ENCODE results near the gene SYNJ2BP. TPM values are rescaled to one million over a fixed set of nuclear protein-coding genes. Genes with fewer than 3 reads are reported as not detected.

The SYNJ2BP gene
- total and polyA plus RNA-seq, 2 of the 13 experiments (the other 11 are each of a cell fraction or from before 2014, with no cell fraction given) = 18.1 to 28.6 TPM

DNA sequence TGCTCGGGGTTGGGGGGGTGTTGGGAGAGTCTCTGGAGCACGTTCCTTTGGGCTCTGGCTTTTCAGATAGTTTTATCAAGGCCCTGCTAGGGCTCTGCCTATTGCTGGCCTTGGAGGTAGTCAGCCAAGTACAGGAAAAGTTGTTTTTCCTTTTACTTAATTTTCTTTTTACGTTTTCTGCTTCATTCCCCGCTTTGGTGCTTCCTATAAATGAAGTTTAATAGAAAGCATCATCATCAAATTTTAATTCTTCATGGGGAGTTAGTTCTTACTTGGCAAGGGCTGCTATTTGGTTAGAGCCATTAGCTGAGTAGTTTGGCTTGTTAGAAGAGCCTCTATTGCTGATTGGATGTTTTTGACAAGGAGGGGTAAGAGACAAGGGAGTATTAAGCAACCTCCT, 20.0 kb upstream of the SYNJ2BP start (continued):
- TF ChIP-seq ZNF274 (CRISPR knock-in tag; IDR thresholded peaks at IDR 0.05) (no peak), RBAK (CRISPR knock-in tag; IDR thresholded peaks at IDR 0.05) (no peak), ZNF232 (CRISPR knock-in tag; IDR thresholded peaks at IDR 0.05; ENCODE audit: borderline replicate concordance) (no peak), ZNF598 (CRISPR knock-in tag; IDR thresholded peaks at IDR 0.05; ENCODE audit: borderline replicate concordance) (no peak), PRMT3 (CRISPR knock-in tag; IDR thresholded peaks at IDR 0.05; ENCODE audit: borderline replicate concordance, low read depth) (no peak), HMGA1 (CRISPR knock-in tag; conservative IDR thresholded peaks at IDR 0.05) (no peak), ZNF256 (CRISPR knock-in tag; conservative IDR thresholded peaks at IDR 0.05) (no peak)
- TF ChIP-seq, protein P1, sequence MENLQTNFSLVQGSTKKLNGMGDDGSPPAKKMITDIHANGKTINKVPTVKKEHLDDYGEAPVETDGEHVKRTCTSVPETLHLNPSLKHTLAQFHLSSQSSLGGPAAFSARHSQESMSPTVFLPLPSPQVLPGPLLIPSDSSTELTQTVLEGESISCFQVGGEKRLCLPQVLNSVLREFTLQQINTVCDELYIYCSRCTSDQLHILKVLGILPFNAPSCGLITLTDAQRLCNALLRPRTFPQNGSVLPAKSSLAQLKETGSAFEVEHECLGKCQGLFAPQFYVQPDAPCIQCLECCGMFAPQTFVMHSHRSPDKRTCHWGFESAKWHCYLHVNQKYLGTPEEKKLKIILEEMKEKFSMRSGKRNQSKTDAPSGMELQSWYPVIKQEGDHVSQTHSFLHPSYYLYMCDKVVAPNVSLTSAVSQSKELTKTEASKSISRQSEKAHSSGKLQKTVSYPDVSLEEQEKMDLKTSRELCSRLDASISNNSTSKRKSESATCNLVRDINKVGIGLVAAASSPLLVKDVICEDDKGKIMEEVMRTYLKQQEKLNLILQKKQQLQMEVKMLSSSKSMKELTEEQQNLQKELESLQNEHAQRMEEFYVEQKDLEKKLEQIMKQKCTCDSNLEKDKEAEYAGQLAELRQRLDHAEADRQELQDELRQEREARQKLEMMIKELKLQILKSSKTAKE (CRISPR knock-in tag; IDR thresholded peaks at IDR 0.05; ENCODE audit: borderline replicate concordance) = no peak
- TF ChIP-seq, protein P2, sequence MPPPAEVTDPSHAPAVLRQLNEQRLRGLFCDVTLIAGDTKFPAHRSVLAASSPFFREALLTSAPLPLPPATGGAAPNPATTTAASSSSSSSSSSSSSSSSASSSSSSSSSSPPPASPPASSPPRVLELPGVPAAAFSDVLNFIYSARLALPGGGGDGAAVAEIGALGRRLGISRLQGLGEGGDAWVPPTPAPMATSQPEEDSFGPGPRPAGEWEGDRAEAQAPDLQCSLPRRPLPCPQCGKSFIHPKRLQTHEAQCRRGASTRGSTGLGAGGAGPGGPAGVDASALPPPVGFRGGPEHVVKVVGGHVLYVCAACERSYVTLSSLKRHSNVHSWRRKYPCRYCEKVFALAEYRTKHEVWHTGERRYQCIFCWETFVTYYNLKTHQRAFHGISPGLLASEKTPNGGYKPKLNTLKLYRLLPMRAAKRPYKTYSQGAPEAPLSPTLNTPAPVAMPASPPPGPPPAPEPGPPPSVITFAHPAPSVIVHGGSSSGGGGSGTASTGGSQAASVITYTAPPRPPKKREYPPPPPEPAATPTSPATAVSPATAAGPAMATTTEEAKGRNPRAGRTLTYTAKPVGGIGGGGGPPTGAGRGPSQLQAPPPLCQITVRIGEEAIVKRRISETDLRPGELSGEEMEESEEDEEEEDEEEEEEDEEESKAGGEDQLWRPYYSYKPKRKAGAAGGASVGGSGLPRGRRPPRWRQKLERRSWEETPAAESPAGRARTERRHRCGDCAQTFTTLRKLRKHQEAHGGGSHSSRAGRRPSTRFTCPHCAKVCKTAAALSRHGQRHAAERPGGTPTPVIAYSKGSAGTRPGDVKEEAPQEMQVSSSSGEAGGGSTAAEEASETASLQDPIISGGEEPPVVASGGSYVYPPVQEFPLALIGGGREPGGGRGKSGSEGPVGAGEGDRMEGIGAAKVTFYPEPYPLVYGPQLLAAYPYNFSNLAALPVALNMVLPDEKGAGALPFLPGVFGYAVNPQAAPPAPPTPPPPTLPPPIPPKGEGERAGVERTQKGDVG (CRISPR knock-in tag; IDR thresholded peaks at IDR 0.05; ENCODE audit: borderline replicate concordance) = no peak

Data from HepG2 (cell line).